ENCODE data around the gene PPM1L. TPM values are rescaled to one million over a fixed set of nuclear protein-coding genes. Genes with fewer than 3 reads are reported as not detected.
A peak's percentile ranks its signal among the peaks of the same experiment; 100 is the strongest.

Gene PPM1L
- total RNA-seq, 1 experiment from 2014 or later = 7.3 TPM

DNA sequence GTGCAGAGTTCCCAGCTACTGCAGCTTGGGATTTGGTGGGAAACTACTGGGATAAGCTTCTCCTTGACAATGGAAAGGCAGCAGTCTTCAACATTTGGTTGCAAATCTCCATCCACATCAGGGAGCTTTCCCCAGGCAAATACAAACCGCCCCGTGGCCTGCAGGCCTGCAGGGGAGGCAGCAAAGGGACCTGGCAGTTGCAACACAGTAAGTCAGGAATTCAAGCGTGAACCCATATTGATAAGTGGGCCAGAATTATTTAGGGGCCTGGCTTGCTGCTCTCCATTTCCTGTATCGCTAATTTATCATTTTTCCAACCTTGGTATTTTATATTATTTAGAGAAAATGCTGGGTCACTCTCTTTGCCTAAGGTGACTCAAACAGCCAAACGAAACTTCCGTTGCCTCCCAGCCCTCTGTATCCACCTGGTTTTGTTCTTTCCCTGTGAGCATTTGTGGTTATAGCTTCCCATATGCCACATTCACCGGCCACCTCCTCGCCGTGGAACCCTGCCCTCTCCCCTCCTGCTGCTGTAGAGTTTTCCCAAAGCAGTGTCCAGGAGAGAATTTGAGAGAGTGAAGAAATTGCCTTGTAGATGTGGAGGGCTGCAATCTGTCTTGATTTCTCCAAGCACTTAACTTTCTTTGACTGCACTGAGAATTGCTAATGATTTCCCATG, 314.4 kb downstream of the PPM1L start:
- Histone ChIP-seq H2BK120ac (ENCODE audit: low read depth, low read length, poor library complexity, severe bottlenecking) (no peak overlapping the region), H3K14ac (ENCODE audit: insufficient read depth, low read length) (no peak overlapping the region), H3K18ac (ENCODE audit: insufficient read length, low read depth, low read length) (no peak overlapping the region), H3K27ac (ENCODE audit: insufficient read length, low read depth, low read length) (no peak overlapping the region), H3T11ph (ENCODE audit: low read length) (no peak overlapping the region), H3K4ac (ENCODE audit: low read depth, low read length) (no peak overlapping the region), H3K79me2 (ENCODE audit: insufficient read depth, low read length) (no peaks in the 10 kb centered on the region), H2BK12ac (ENCODE audit: insufficient read length, low read depth, low read length) (no peak overlapping the region), H2AFZ (ENCODE audit: low read length) (no peak overlapping the region), H4K8ac (replicated peaks; ENCODE audit: insufficient read length, low read depth, low read length) (no peak overlapping the region), H3K9me3 (ENCODE audit: control insufficient read depth, low read depth, low read length) (no peaks in the 10 kb centered on the region), H4K91ac (ENCODE audit: insufficient read length, low read depth, low read length) (no peak overlapping the region), H3K9ac (ENCODE audit: extremely low read depth, insufficient read length, low read length) (no peak overlapping the region), H3K27me3 (ENCODE audit: insufficient read depth, low read length) (no peaks in the 10 kb centered on the region), H4K20me1 (ENCODE audit: control insufficient read depth, insufficient read depth, insufficient read length) (no peaks in the 10 kb centered on the region), H3K23me2 (ENCODE audit: insufficient read length, low read depth, low read length, poor library complexity, severe bottlenecking) (no peaks in the 10 kb centered on the region), H2BK20ac (ENCODE audit: low read depth, low read length, poor library complexity, severe bottlenecking) (no peak overlapping the region), H4K5ac (ENCODE audit: insufficient read length, low read depth, low read length) (no peak overlapping the region), H2BK5ac (ENCODE audit: insufficient read length, low read length) (no peak overlapping the region), H3K4me1 (ENCODE audit: insufficient read depth, low read length) (no peaks in the 10 kb centered on the region), H3K56ac (ENCODE audit: insufficient read length, low read depth, low read length) (no peak overlapping the region), H3K23ac (ENCODE audit: insufficient read length, low read depth, low read length) (no peak overlapping the region), H3K79me1 (ENCODE audit: insufficient read depth, low read depth, low read length, poor library complexity, severe bottlenecking) (no peaks in the 10 kb centered on the region), H2AK5ac (ENCODE audit: insufficient read length, low read length) (no peak overlapping the region), H2BK15ac (ENCODE audit: low read depth, low read length) (no peak overlapping the region), H3K4me2 (ENCODE audit: insufficient read depth, insufficient read length, low read length) (no peak overlapping the region)
- TF ChIP-seq, protein P1, sequence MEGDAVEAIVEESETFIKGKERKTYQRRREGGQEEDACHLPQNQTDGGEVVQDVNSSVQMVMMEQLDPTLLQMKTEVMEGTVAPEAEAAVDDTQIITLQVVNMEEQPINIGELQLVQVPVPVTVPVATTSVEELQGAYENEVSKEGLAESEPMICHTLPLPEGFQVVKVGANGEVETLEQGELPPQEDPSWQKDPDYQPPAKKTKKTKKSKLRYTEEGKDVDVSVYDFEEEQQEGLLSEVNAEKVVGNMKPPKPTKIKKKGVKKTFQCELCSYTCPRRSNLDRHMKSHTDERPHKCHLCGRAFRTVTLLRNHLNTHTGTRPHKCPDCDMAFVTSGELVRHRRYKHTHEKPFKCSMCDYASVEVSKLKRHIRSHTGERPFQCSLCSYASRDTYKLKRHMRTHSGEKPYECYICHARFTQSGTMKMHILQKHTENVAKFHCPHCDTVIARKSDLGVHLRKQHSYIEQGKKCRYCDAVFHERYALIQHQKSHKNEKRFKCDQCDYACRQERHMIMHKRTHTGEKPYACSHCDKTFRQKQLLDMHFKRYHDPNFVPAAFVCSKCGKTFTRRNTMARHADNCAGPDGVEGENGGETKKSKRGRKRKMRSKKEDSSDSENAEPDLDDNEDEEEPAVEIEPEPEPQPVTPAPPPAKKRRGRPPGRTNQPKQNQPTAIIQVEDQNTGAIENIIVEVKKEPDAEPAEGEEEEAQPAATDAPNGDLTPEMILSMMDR (conservative IDR thresholded peaks at IDR 0.05) = no peak
- Mint-ChIP-seq H3K9me3 (no peaks in the 10 kb centered on the region), H3K4me1 (peaks cover 11 to 15% of the 10 kb centered on the region in 2 experiments), H3K27ac (peak overlapping the region in 2 of 3 experiments; percentile 71 to 76; a peak in 2 of 7 replicates), H3K4me3 (no peak overlapping the region; a peak in 1 of 5 replicates), H3K27me3 (ENCODE audit: low read depth) (no peaks in the 10 kb centered on the region), H3K36me3 (ENCODE audit: insufficient read depth in 1 of 3, low read depth in 3 of 3) (no peaks in the 10 kb centered on the region)
- no CpG with 5 or more reads among the region's 9 CpGs for WGBS (ENCODE audit: extremely low coverage, insufficient read length, low lambda C conversion rate)
- no peak for DNase-seq
